ENCODE data around the gene CNTNAP2. TPM values are rescaled to one million over a fixed set of nuclear protein-coding genes. Genes with fewer than 3 reads are reported as not detected.

CNTNAP2 gene
- total RNA-seq, 2 experiments from 2014 or later = not detected

- no peaks in the 10 kb centered on the region for H3K4me1 Mint-ChIP-seq
Observed at GRCh38 chr7:147903536-147904218, 1787.1 kb downstream of the CNTNAP2 start.

GRCh38 chr7:147904219-147904576, 1787.6 kb downstream of the CNTNAP2 start:
- no peak overlapping the region for H3K27ac Mint-ChIP-seq
- no peak overlapping the region for H3K4me3 Mint-ChIP-seq
- H3K36me3 Mint-ChIP-seq = no peaks in the 10 kb centered on the region
- ATAC-seq (ENCODE audit: low read depth) = no peak
- DNase-seq = no peak
- H3K27me3 Mint-ChIP-seq = no peaks in the 10 kb centered on the region
- POLR2A ChIA-PET = no interaction called here
- H3K9me3 Mint-ChIP-seq = peaks cover 2% of the 10 kb centered on the region
- no peaks in the 10 kb centered on the region for H3K4me1 Mint-ChIP-seq

More at GRCh38 chr7:147903536-147904218, 1787.1 kb downstream of the CNTNAP2 start:
- H3K9me3 Mint-ChIP-seq = peaks cover 2% of the 10 kb centered on the region
- no peak for DNase-seq
- POLR2A ChIA-PET = no interaction called here
- H3K27ac Mint-ChIP-seq = no peak overlapping the region
- H3K4me3 Mint-ChIP-seq = no peak overlapping the region
- H3K36me3 Mint-ChIP-seq = no peaks in the 10 kb centered on the region
- no peaks in the 10 kb centered on the region for H3K27me3 Mint-ChIP-seq
- ATAC-seq (ENCODE audit: low read depth) = no peak

GRCh38 chr7:147909431-147910148, 1793.0 kb downstream of the CNTNAP2 start:
- no peak for ATAC-seq (ENCODE audit: low read depth)
- POLR2A ChIA-PET = no interaction called here
- DNase-seq = no peak
- Mint-ChIP-seq H3K36me3 (no peaks in the 10 kb centered on the region), H3K9me3 (no peaks in the 10 kb centered on the region), H3K27me3 (no peaks in the 10 kb centered on the region), H3K4me3 (no peak overlapping the region), H3K4me1 (no peaks in the 10 kb centered on the region), H3K27ac (no peak overlapping the region)

GRCh38 chr7:147911201-147911601, 1794.6 kb downstream of the CNTNAP2 start:
- Mint-ChIP-seq H3K36me3 (no peaks in the 10 kb centered on the region), H3K4me3 (no peak overlapping the region), H3K4me1 (no peaks in the 10 kb centered on the region), H3K27ac (no peak overlapping the region), H3K9me3 (no peaks in the 10 kb centered on the region), H3K27me3 (no peaks in the 10 kb centered on the region)
- POLR2A ChIA-PET = no interaction called here
- no peak for DNase-seq
- no peak for ATAC-seq (ENCODE audit: low read depth)

- DNase-seq (no peak), ATAC-seq (ENCODE audit: low read depth) (no peak)
- Mint-ChIP-seq H3K9me3 (no peaks in the 10 kb centered on the region), H3K36me3 (no peaks in the 10 kb centered on the region), H3K4me1 (no peaks in the 10 kb centered on the region), H3K27ac (no peak overlapping the region), H3K4me3 (no peak overlapping the region), H3K27me3 (no peaks in the 10 kb centered on the region)
- POLR2A ChIA-PET = no interaction called here
Observed at GRCh38 chr7:147912291-147912690, 1795.7 kb downstream of the CNTNAP2 start.

- Mint-ChIP-seq H3K4me1 (no peaks in the 10 kb centered on the region), H3K4me3 (no peak overlapping the region), H3K9me3 (no peaks in the 10 kb centered on the region), H3K27me3 (no peaks in the 10 kb centered on the region), H3K36me3 (no peaks in the 10 kb centered on the region), H3K27ac (no peak overlapping the region)
- DNase-seq (no peak), ATAC-seq (ENCODE audit: low read depth) (no peak)
- POLR2A ChIA-PET = no interaction called here
Observed at GRCh38 chr7:147912946-147913638, 1796.5 kb downstream of the CNTNAP2 start.

- Mint-ChIP-seq H3K9me3 (no peaks in the 10 kb centered on the region), H3K36me3 (no peaks in the 10 kb centered on the region)
Observed at GRCh38 chr7:147915781-147916180, 1799.2 kb downstream of the CNTNAP2 start.

GRCh38 chr7:147916573-147916972, 1800.0 kb downstream of the CNTNAP2 start:
- no peaks in the 10 kb centered on the region for H3K27me3 Mint-ChIP-seq
- POLR2A ChIA-PET = no interaction called here
- H3K9me3 Mint-ChIP-seq = no peaks in the 10 kb centered on the region
- no peak overlapping the region for H3K27ac Mint-ChIP-seq
- ATAC-seq (ENCODE audit: low read depth) (no peak), DNase-seq (no peak)
- H3K36me3 Mint-ChIP-seq = no peaks in the 10 kb centered on the region
- H3K4me3 Mint-ChIP-seq = no peak overlapping the region
- H3K4me1 Mint-ChIP-seq = no peaks in the 10 kb centered on the region

More at GRCh38 chr7:147915781-147916180, 1799.2 kb downstream of the CNTNAP2 start:
- Mint-ChIP-seq H3K27me3 (no peaks in the 10 kb centered on the region), H3K27ac (no peak overlapping the region), H3K4me3 (no peak overlapping the region), H3K4me1 (no peaks in the 10 kb centered on the region)
- no peak for ATAC-seq (ENCODE audit: low read depth)
- POLR2A ChIA-PET = no interaction called here
- DNase-seq = no peak

GRCh38 chr7:147923841-147924240, 1807.2 kb downstream of the CNTNAP2 start:
- Mint-ChIP-seq H3K9me3 (peaks cover 4% of the 10 kb centered on the region), H3K36me3 (no peaks in the 10 kb centered on the region), H3K27me3 (no peaks in the 10 kb centered on the region), H3K4me1 (no peaks in the 10 kb centered on the region), H3K4me3 (no peak overlapping the region), H3K27ac (no peak overlapping the region)
- ATAC-seq (ENCODE audit: low read depth) (no peak), DNase-seq (no peak)
- POLR2A ChIA-PET = no interaction called here

GRCh38 chr7:147937428-147937827, 1820.8 kb downstream of the CNTNAP2 start:
- Mint-ChIP-seq H3K4me1 (no peaks in the 10 kb centered on the region), H3K36me3 (no peaks in the 10 kb centered on the region), H3K4me3 (no peak overlapping the region), H3K27me3 (no peaks in the 10 kb centered on the region), H3K9me3 (peaks cover 2% of the 10 kb centered on the region), H3K27ac (no peak overlapping the region)
- no peak for DNase-seq
- ATAC-seq (ENCODE audit: low read depth) = no peak
- POLR2A ChIA-PET = no interaction called here

- H3K27ac Mint-ChIP-seq = no peak overlapping the region
- POLR2A ChIA-PET = no interaction called here
- H3K9me3 Mint-ChIP-seq = peaks cover 2% of the 10 kb centered on the region
- DNase-seq (no peak), ATAC-seq (ENCODE audit: low read depth) (no peak)
- H3K36me3 Mint-ChIP-seq = no peaks in the 10 kb centered on the region
- no peaks in the 10 kb centered on the region for H3K27me3 Mint-ChIP-seq
- H3K4me3 Mint-ChIP-seq = no peak overlapping the region
- H3K4me1 Mint-ChIP-seq = no peaks in the 10 kb centered on the region
Observed at GRCh38 chr7:147941381-147941780, 1824.8 kb downstream of the CNTNAP2 start.

GRCh38 chr7:147944321-147944720, 1827.7 kb downstream of the CNTNAP2 start:
- H3K4me3 Mint-ChIP-seq = no peak overlapping the region
- H3K27ac Mint-ChIP-seq = no peak overlapping the region
- no peaks in the 10 kb centered on the region for H3K36me3 Mint-ChIP-seq
- DNase-seq (no peak), ATAC-seq (ENCODE audit: low read depth) (no peak)
- POLR2A ChIA-PET = no interaction called here
- H3K9me3 Mint-ChIP-seq = peaks cover 2% of the 10 kb centered on the region
- no peaks in the 10 kb centered on the region for H3K4me1 Mint-ChIP-seq
- H3K27me3 Mint-ChIP-seq = no peaks in the 10 kb centered on the region

GRCh38 chr7:147952918-147953317, 1836.3 kb downstream of the CNTNAP2 start:
- no peak overlapping the region for H3K4me3 Mint-ChIP-seq
- DNase-seq (no peak), ATAC-seq (ENCODE audit: low read depth) (no peak)
- no peaks in the 10 kb centered on the region for H3K36me3 Mint-ChIP-seq
- no peaks in the 10 kb centered on the region for H3K4me1 Mint-ChIP-seq
- H3K27ac Mint-ChIP-seq = no peak overlapping the region
- H3K27me3 Mint-ChIP-seq = no peaks in the 10 kb centered on the region
- POLR2A ChIA-PET = no interaction called here
- peaks cover 7% of the 10 kb centered on the region for H3K9me3 Mint-ChIP-seq

GRCh38 chr7:147968046-147968610, 1851.5 kb downstream of the CNTNAP2 start:
- no peaks in the 10 kb centered on the region for H3K9me3 Mint-ChIP-seq
- POLR2A ChIA-PET = no interaction called here
- H3K4me3 Mint-ChIP-seq = no peak overlapping the region
- ATAC-seq (ENCODE audit: low read depth) = no peak
- no peaks in the 10 kb centered on the region for H3K27me3 Mint-ChIP-seq
- DNase-seq = no peak
- H3K36me3 Mint-ChIP-seq = no peaks in the 10 kb centered on the region
- no peak overlapping the region for H3K27ac Mint-ChIP-seq
- H3K4me1 Mint-ChIP-seq = no peaks in the 10 kb centered on the region
